ENCODE measurements around the gene LRSAM1. TPM values are rescaled to one million over a fixed set of nuclear protein-coding genes. Genes with fewer than 3 reads are reported as not detected.
"Not testable (repeated sequence)": the region's sequence is repeated elsewhere in the genome, so short reads cannot be mapped to it uniquely, and the experiment has no call there.

The LRSAM1 gene
- total RNA-seq, 2 experiments from 2014 or later = 19.7 to 20.9 TPM

- Mint-ChIP-seq H3K4me3 (no peak overlapping the region), H3K27ac (no peak overlapping the region), H3K9me3 (no peaks in the 10 kb centered on the region), H3K4me1 (ENCODE audit: low read depth) (no peaks in the 10 kb centered on the region), H3K27me3 (no peaks in the 10 kb centered on the region), H3K36me3 (peaks cover 19% of the 10 kb centered on the region)
- intact Hi-C loops (cut with micrococcal nuclease) = no loop called here
- POLR2A ChIA-PET = no interaction called here
- CTCF ChIA-PET = no interaction called here
- DNase-seq = no peak
Measured at GRCh38 chr9:127463911-127464310, 12.6 kb downstream of the LRSAM1 start.

GRCh38 chr9:127466407-127466917 lies 15.2 kb downstream of the LRSAM1 start:
- H3K36me3 Mint-ChIP-seq = peaks cover 24% of the 10 kb centered on the region
- intact Hi-C loops (cut with micrococcal nuclease); H3K9me3 Mint-ChIP-seq; CTCF ChIA-PET; H3K4me3 Mint-ChIP-seq; POLR2A ChIA-PET; DNase-seq; H3K27ac Mint-ChIP-seq; H3K27me3 Mint-ChIP-seq; H3K4me1 Mint-ChIP-seq (ENCODE audit: low read depth): not testable (repeated sequence)

- Mint-ChIP-seq H3K4me3 (no peak overlapping the region), H3K27me3 (no peaks in the 10 kb centered on the region), H3K36me3 (peaks cover 17% of the 10 kb centered on the region), H3K4me1 (ENCODE audit: low read depth) (no peaks in the 10 kb centered on the region), H3K9me3 (no peaks in the 10 kb centered on the region), H3K27ac (no peak overlapping the region)
- no peak for DNase-seq
- intact Hi-C loops (cut with micrococcal nuclease) = no loop called here
- POLR2A ChIA-PET = no interaction called here
- CTCF ChIA-PET = no interaction called here
Measured at GRCh38 chr9:127467621-127468020, 16.3 kb downstream of the LRSAM1 start.

- Mint-ChIP-seq H3K9me3 (no peaks in the 10 kb centered on the region), H3K27ac (no peak overlapping the region), H3K36me3 (peaks cover 18% of the 10 kb centered on the region), H3K4me3 (no peak overlapping the region), H3K4me1 (ENCODE audit: low read depth) (no peaks in the 10 kb centered on the region), H3K27me3 (no peaks in the 10 kb centered on the region)
- no peak for DNase-seq
- intact Hi-C loops (cut with micrococcal nuclease) = no loop called here
- CTCF ChIA-PET = no interaction called here
- POLR2A ChIA-PET = no interaction called here
Measured at GRCh38 chr9:127470662-127471061, 19.4 kb downstream of the LRSAM1 start.

- DNase-seq = no peak
- H3K27me3 Mint-ChIP-seq = no peaks in the 10 kb centered on the region
- H3K4me1 Mint-ChIP-seq (ENCODE audit: low read depth) = no peaks in the 10 kb centered on the region
- no peaks in the 10 kb centered on the region for H3K9me3 Mint-ChIP-seq
- intact Hi-C loops (cut with micrococcal nuclease) = no loop called here
- ChIA-PET POLR2A (interaction anchor here (0.6 kb wide), 1 partner anchor 173 kb away, joined by 3 read pairs; no protein-coding TSS in a partner anchor), CTCF (interaction anchor here (1.3 kb wide), 1 partner anchor 31 kb away, joined by 3 read pairs; no protein-coding TSS in a partner anchor)
- H3K27ac Mint-ChIP-seq = no peak overlapping the region
- no peak overlapping the region for H3K4me3 Mint-ChIP-seq
- peaks cover 17% of the 10 kb centered on the region for H3K36me3 Mint-ChIP-seq
Measured at GRCh38 chr9:127473501-127473900, 22.2 kb downstream of the LRSAM1 start.

- H3K9me3 Mint-ChIP-seq = no peaks in the 10 kb centered on the region
- intact Hi-C loops (cut with micrococcal nuclease) = no loop called here
- H3K4me3 Mint-ChIP-seq = no peak overlapping the region
- ChIA-PET CTCF (interaction anchor here (1.3 kb wide), 1 partner anchor 31 kb away, joined by 3 read pairs; no protein-coding TSS in a partner anchor), POLR2A (interaction anchor here (0.6 kb wide), 1 partner anchor 174 kb away, joined by 3 read pairs; no protein-coding TSS in a partner anchor)
- H3K36me3 Mint-ChIP-seq = peaks cover 21% of the 10 kb centered on the region
- H3K27ac Mint-ChIP-seq = no peak overlapping the region
- H3K27me3 Mint-ChIP-seq = no peaks in the 10 kb centered on the region
- H3K4me1 Mint-ChIP-seq (ENCODE audit: low read depth) = no peaks in the 10 kb centered on the region
- DNase-seq = no peak
Measured at GRCh38 chr9:127473932-127474331, 22.6 kb downstream of the LRSAM1 start.

- ChIA-PET POLR2A (no interaction called here), CTCF (interaction anchor here (0.8 kb wide), 1 partner anchor 29 kb away, joined by 4 read pairs; no protein-coding TSS in a partner anchor)
- no peak for DNase-seq
- no peaks in the 10 kb centered on the region for H3K27me3 Mint-ChIP-seq
- intact Hi-C loops (cut with micrococcal nuclease) = no loop called here
- no peak overlapping the region for H3K4me3 Mint-ChIP-seq
- no peaks in the 10 kb centered on the region for H3K9me3 Mint-ChIP-seq
- H3K27ac Mint-ChIP-seq = no peak overlapping the region
- peaks cover 19% of the 10 kb centered on the region for H3K36me3 Mint-ChIP-seq
- H3K4me1 Mint-ChIP-seq (ENCODE audit: low read depth) = no peaks in the 10 kb centered on the region
Measured at GRCh38 chr9:127474592-127474991, 23.3 kb downstream of the LRSAM1 start.

GRCh38 chr9:127479507-127480081 lies 28.3 kb downstream of the LRSAM1 start:
- DNase-seq = no peak
- ChIA-PET CTCF (interaction anchor here (0.6 kb wide), 1 partner anchor 32 kb away, joined by 4 read pairs; no protein-coding TSS in a partner anchor), POLR2A (no interaction called here)
- Mint-ChIP-seq H3K36me3 (peaks cover 24% of the 10 kb centered on the region), H3K27ac (no peak overlapping the region), H3K4me1 (ENCODE audit: low read depth) (no peaks in the 10 kb centered on the region), H3K27me3 (no peaks in the 10 kb centered on the region), H3K4me3 (no peak overlapping the region), H3K9me3 (no peaks in the 10 kb centered on the region)
- intact Hi-C loops (cut with micrococcal nuclease) = no loop called here

- no peaks in the 10 kb centered on the region for H3K4me1 Mint-ChIP-seq (ENCODE audit: low read depth)
- no peak overlapping the region for H3K4me3 Mint-ChIP-seq
- no peak for DNase-seq
- H3K36me3 Mint-ChIP-seq = peaks cover 26% of the 10 kb centered on the region
- CTCF ChIA-PET = no interaction called here
- H3K27ac Mint-ChIP-seq = no peak overlapping the region
- intact Hi-C loops (cut with micrococcal nuclease) = no loop called here
- no peaks in the 10 kb centered on the region for H3K9me3 Mint-ChIP-seq
- no peaks in the 10 kb centered on the region for H3K27me3 Mint-ChIP-seq
- POLR2A ChIA-PET = no interaction called here
Measured at GRCh38 chr9:127482662-127483061, 31.4 kb downstream of the LRSAM1 start.

GRCh38 chr9:127485995-127486394 lies 34.7 kb downstream of the LRSAM1 start:
- Mint-ChIP-seq H3K36me3 (peaks cover 15% of the 10 kb centered on the region), H3K4me3 (no peak overlapping the region), H3K27ac (no peak overlapping the region), H3K9me3 (no peaks in the 10 kb centered on the region), H3K4me1 (ENCODE audit: low read depth) (no peaks in the 10 kb centered on the region), H3K27me3 (no peaks in the 10 kb centered on the region)
- ChIA-PET CTCF (no interaction called here), POLR2A (no interaction called here)
- intact Hi-C loops (cut with micrococcal nuclease) = no loop called here
- DNase-seq = no peak

- ChIA-PET CTCF (no interaction called here), POLR2A (no interaction called here)
- H3K27me3 Mint-ChIP-seq = no peaks in the 10 kb centered on the region
- no peak overlapping the region for H3K4me3 Mint-ChIP-seq
- no peak for DNase-seq
- H3K27ac Mint-ChIP-seq = no peak overlapping the region
- H3K36me3 Mint-ChIP-seq = peaks cover 9% of the 10 kb centered on the region
- no peaks in the 10 kb centered on the region for H3K9me3 Mint-ChIP-seq
- no peaks in the 10 kb centered on the region for H3K4me1 Mint-ChIP-seq (ENCODE audit: low read depth)
- intact Hi-C loops (cut with micrococcal nuclease) = no loop called here
Measured at GRCh38 chr9:127488946-127489345, 37.6 kb downstream of the LRSAM1 start.

GRCh38 chr9:127489471-127490115 lies 38.3 kb downstream of the LRSAM1 start:
- Mint-ChIP-seq H3K36me3 (peaks cover 9% of the 10 kb centered on the region), H3K27me3 (no peaks in the 10 kb centered on the region), H3K4me1 (ENCODE audit: low read depth) (no peaks in the 10 kb centered on the region), H3K4me3 (no peak overlapping the region), H3K9me3 (no peaks in the 10 kb centered on the region), H3K27ac (no peak overlapping the region)
- intact Hi-C loops (cut with micrococcal nuclease) = no loop called here
- no peak for DNase-seq
- ChIA-PET CTCF (no interaction called here), POLR2A (no interaction called here)
